ENCODE measurements around the gene CDH6.

DNA sequence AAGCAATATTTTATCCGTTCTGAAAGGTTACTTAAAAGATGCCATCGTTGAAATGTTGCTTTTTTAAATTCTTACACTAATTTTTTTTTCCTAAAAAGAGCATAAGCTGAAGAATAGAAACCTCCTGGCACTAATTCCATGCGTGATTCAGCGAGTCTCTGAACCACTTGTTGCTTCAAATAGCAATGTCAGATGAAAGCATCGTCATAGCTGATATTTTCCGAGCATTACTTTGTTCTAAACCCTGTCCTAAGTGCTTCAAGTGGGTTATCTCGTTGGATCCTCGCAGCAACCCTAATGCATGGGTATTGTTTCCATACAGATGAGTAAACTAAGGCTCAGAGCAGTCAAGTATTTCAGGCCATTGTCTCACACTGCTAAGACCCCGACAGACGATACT lies 79.7 kb downstream of the CDH6 start:
- TF ChIP-seq, protein P1, sequence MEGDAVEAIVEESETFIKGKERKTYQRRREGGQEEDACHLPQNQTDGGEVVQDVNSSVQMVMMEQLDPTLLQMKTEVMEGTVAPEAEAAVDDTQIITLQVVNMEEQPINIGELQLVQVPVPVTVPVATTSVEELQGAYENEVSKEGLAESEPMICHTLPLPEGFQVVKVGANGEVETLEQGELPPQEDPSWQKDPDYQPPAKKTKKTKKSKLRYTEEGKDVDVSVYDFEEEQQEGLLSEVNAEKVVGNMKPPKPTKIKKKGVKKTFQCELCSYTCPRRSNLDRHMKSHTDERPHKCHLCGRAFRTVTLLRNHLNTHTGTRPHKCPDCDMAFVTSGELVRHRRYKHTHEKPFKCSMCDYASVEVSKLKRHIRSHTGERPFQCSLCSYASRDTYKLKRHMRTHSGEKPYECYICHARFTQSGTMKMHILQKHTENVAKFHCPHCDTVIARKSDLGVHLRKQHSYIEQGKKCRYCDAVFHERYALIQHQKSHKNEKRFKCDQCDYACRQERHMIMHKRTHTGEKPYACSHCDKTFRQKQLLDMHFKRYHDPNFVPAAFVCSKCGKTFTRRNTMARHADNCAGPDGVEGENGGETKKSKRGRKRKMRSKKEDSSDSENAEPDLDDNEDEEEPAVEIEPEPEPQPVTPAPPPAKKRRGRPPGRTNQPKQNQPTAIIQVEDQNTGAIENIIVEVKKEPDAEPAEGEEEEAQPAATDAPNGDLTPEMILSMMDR (IDR thresholded peaks at IDR 0.05), result no peak
- TF ChIP-seq POLR2A (IDR thresholded peaks at IDR 0.05), result no peak
